HG03039 (cell line): ENCODE measurements around the gene ICAM1.
"Not testable (repeated sequence)": the region's sequence is repeated elsewhere in the genome, so short reads cannot be mapped to it uniquely, and the experiment has no call there.

Source experiments
- ATAC-seq: cut with Tn5 transposase; IDR thresholded peaks from one replicate; pipeline ENCODE4 v1.9.1; 2021; ENCODE audit warnings: mild to moderate bottlenecking, moderate library complexity; ENCODE audit not compliant: unreplicated experiment

ICAM1 gene

DNA sequence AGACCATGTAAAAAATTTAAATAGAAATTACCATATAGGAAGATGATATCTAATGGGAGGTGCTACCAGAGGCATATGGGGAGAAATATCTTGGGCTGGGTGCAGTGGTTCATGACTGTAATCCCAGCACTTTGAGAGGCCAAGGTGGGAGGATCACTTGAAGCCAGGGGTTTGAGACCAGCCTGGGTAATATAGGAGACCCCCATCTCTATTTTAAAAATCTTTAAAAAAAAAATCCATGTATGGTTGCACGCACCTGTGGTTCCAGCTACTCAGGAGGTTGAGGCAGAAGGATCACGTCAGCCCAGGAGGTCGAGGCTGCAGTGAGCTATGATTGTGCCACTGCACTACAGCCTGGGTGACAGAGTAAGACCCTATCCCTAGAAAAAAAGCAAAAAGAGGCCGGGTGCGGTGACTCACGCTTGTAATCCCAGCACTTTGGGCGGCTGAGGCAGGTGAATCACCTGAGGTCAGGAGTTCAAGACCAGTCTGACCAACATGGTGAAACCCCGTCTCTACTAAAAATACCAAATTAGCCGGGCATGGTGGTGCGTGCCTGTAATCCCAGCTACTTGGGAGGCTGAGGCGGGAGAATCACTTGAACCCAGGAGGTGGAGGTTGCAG lies 29.0 kb upstream of the ICAM1 start:
- not testable (repeated sequence) for ATAC-seq

DNA sequence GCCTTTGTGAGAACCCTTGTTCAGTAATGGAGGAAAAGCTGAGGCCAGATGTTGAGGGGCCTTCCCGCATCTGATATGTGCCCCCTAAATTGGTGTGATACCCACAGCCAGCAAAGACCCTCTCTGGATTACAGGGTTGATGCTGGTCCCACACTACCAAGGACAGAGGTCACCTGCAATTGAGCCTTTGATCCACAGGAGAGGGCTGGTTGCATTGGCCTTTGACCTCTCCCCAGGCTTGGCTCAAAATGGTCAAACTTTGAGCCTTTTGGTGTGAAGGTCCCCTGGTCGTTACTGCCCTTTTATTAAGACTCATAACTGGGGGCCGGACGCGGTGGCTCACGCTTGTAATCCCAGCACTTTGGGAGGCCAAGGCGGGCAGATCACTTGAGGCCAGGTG lies 27.3 kb upstream of the ICAM1 start:
- ATAC-seq = no peak

DNA sequence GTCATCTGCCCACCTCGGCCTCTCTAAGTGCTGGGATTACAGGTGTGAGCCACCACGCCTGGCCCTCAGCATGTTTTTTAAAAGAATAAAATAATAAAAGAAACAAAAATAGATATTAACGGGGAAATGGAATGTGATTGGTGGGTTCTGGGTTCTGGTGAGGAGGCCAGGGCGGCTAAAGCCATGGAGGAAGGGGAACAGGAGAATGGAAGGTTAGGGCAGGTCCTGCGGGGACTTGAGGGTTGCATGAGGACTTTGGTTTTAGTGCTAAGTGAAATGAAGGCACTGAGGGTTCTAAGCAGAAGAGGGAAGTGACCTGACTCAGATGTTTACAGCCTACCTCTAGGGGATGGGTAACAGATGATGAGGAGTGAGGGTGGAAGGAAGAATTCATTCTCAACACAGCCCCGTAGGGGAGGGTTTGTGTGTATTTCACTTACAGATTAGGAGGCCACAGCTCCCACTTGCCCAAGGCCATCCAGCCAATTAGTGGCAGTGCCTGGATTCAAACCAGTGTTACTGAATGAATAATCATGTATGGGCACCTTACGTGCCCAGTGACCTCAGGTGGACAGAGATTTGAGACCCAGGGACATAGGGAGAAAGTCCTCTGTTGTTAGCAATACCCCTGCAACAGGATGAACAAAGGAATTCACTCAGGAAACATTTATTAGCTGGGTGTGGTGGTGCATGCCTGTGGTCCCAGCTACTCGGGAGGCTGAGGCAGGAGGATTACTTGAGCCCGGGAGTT lies 25.6 kb upstream of the ICAM1 start:
- no peak for ATAC-seq

DNA sequence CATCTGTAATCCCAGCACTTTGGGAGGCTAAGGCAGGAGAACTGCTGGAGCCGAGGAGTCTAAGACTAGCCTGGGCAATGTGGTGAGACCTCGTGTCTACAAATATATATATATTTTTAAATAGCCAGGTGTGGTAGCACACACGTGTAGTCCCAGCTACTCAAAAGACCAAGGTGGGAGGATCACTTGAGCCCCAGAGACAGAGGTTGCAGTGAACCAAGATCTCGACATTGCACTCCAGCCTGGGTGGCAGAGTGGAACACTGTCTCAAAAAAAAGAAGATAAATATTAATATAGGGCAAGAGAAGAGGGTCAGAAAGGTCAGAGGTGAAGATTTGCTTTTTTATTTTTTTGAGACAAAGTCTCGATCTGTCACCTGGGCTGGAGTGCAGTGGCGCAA lies 24.4 kb upstream of the ICAM1 start:
- ATAC-seq = no peak

DNA sequence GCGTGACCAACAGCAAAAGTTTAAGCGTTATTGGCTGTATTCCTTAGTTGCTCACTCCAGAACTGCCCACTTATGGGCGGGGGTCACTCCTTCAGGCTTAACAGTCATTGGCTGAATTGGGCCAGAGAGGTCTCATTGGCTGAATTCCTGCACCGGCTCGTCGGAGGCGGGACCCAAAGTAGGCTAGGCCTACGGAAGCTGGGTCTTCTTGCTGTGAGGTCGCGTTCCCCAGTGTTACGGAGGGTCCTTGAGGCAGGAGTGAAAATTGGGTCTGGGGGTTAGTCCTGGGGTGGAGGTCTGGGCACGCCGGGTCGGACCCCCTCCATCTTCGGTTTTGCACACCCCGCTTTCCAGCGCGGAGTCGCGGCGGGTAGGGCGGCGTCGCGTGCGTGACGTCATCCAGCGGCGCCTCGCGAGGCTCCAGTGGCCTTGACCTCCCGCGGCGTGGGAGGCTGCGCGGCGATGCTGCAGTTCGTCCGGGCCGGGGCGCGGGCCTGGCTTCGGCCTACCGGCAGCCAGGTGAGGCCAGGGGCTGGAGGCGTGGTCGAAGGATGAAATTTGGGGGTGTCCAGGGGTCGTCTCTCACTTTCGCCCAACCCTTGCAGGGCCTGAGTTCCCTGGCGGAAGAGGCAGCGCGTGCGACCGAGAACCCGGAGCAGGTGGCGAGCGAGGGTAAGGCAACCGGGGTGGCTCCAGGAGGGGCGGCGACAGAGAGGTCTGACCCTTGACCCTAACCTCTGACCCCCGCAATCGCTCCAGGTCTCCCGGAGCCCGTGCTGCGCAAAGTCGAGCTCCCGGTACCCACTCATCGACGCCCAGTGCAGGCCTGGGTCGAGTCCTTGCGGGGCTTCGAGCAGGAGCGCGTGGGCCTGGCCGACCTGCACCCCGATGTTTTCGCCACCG lies 18.9 kb upstream of the ICAM1 start, which contains the start of gene MRPL4:
Gene MRPL4 (plus strand): TSS at position 423 of the 903 bp plus-strand sequence. CDS start 40 bp downstream, at position 463.
- peak; percentile 83 for ATAC-seq

DNA sequence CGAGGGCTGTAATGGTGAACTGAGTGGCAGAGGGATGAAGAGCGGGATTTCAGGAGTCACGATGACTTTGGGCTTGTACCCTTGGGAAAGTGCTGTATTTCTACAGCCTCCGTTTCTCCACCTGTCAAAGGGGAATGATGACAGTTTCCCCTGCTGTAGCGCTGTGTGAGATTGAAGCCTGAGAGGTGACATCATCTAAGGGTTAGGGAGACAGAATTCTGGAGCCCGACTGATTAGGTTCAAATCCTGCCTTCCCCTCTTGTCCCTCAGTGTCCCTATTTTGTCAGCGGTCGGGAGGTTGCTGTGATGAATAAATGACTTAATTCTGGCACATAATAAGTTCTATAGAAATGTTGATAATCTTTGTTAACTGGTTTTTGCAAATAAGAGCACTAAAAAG lies 18.2 kb upstream of the ICAM1 start:
- no peak for ATAC-seq

DNA sequence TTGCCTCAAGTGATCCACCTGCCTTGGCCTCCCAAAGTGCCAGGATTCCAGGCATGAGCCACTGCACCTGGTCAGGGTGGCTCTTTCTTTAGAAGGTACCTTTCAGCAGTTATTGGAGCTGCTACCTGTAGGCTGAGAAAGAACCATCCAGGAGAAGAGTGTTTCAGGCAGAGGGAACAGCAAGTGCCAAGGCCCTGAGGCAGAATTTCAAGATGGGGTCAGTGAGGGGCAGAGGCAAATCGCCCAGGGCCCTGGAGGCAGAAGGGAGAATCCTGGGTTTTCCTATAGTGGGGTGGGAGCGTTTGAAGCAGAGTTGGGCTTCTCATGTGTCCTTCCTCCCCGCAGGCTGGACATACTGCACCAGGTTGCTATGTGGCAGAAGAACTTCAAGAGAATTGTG lies 16.7 kb upstream of the ICAM1 start:
- no peak for ATAC-seq

DNA sequence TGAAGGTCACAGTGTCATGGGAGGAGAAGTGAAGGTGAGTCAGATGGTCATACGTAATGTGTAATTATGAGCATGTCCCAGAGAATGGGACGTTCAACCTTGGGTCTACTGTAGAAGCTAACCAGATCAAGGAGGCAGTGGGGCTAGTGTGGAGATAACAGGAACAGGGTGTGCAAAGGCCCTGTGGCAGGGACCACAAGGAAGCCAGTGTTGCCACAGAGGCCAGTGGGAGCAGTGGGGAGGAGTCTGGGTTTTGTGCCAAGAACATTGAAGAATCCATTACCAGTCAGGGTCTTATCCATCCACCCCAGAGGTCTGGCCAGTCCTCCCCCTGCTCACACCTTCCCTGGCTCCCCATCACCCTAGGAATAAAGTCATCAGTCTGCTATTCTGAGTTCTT lies 15.6 kb upstream of the ICAM1 start:
- ATAC-seq = no peak

DNA sequence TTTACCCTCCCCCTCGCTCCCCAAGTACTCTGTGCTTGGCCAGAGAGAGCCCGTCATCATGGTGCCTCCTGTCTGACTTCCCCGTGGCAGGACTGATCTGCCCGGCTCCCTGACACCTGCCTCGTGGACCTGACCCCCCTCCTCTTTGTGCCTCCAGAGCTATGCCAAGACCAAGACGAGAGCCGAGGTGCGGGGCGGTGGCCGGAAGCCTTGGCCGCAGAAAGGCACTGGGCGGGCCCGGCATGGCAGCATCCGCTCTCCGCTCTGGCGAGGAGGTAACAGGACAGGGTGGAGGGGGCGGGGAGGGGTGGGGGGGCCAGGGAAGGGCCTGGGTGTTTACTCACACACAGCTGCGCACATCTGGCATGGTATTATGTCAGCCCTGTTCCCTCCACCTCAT lies 14.4 kb upstream of the ICAM1 start:
- ATAC-seq = no peak

DNA sequence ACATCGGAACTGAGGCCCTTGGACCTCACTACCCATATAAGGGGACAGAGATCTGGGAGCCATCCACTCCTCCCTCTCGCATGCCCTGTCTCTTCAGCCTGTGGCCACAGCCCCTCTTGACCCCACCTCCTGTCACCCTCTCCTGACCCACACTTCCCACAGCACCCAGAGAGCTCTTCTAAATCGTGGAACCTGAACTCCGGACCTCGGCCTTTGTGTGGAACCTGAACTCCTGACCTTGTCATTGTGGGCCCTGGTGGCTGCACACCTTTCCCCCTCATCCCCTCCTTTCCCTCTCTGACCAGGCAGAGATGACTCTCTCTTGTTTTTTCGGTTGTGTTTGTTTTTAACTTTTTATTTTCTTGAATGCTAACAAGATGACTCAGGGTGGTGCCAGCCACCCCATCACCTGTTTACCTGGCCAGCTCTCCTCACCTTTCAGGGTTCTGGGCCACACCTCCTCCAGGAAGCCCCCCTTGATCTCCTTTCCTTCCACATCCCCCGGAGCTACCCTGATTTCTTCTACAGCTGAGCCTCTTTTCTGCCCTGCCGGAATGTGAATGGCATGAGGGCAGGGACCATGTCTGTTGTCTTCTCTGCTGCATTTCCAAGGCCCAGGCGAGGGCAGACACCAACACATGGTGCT lies 13.8 kb upstream of the ICAM1 start:
- ATAC-seq = no peak

DNA sequence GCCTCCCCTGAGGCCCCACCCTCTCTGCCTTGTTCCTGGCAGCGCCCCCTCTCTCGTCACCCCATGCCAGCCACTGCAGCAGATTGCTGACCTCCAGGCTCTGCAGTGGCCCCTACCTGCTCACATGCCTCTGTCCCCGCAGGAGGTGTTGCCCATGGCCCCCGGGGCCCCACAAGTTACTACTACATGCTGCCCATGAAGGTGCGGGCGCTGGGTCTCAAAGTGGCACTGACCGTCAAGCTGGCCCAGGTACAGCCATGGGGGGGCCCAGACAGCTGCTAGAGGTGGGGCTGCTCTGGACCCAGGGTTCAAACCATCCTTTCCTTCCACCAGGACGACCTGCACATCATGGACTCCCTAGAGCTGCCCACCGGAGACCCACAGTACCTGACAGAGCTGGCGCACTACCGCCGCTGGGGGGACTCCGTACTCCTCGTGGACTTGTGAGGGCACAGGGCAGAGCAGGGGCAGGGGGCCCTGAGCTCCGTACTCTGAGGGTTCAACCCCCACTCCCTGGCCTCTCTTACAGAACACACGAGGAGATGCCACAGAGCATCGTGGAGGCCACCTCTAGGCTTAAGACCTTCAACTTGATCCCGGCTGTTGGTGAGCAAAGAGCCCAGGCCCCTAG lies 12.7 kb upstream of the ICAM1 start:
- no peak for ATAC-seq

DNA sequence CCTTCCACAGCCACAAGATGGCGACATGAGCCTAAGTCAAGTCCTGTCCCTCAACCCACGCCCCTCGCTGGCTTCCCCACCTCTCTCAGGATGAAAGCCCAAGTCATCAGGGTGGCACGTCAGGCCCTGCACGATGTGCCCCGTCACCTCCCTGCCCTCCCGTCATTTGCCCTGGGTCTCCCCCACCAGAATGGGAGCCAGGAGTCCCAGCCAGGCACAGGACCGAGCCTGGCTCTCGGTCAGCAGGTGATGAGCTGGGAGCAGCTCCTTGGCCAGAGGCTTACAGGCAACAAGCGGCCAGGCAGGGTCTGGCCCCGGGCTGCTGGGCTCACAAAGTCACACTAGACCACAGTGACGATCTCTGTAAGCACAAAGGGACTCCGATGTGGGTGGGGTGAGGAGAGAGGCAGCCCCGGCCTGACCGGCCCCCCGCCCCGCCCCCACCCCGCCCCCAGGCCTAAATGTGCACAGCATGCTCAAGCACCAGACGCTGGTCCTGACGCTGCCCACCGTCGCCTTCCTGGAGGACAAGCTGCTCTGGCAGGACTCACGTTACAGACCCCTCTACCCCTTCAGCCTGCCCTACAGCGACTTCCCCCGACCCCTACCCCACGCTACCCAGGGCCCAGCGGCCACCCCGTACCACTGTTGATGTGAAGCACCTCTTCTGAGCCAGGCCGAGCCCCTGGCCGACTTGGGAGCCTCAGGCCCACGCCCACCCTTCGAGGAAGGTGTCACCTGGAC lies 11.6 kb upstream of the ICAM1 start:
- ATAC-seq = no peak

DNA sequence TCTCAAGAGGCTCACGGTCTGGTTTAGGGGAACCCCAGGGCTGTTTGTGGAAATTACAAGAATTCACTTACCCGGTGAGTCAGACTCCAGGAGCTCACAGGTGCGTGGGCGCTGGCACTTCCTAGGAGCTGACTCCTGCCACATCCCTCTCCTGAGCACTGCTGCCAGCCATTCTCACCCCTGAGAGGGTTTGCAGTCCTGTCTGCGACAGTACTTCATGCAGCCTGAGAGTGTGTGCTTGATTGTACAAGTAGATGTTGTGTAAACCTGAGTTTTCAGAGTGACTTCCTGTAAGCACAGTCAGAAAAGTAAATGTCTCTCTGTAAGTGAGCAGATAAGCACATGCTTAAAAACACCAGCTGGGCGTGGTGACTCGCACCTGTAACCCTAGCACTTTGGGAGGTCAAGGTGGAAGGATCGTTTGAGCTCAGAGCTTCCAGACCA lies 10.8 kb upstream of the ICAM1 start:
- ATAC-seq = no peak

DNA sequence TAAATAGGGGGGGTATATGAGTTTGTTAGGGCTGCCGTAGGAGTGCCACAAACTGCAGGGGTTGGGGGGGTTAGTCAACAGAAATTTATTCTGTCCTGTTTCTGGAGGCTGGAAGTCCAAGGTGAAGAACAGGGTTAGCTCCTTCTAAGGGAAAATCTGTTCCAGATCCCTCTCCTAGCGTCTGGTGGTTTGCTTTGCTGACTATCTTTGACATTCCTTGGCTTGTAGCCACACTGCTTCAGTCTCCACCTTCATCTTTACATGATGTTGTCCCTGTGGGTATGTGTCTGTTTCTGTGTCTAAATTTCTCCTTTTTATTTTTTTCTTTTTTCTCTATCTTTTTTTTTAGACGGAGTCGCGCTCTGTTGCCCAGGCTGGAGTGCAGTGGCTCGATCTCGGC lies 8.1 kb upstream of the ICAM1 start:
- ATAC-seq = no peak

DNA sequence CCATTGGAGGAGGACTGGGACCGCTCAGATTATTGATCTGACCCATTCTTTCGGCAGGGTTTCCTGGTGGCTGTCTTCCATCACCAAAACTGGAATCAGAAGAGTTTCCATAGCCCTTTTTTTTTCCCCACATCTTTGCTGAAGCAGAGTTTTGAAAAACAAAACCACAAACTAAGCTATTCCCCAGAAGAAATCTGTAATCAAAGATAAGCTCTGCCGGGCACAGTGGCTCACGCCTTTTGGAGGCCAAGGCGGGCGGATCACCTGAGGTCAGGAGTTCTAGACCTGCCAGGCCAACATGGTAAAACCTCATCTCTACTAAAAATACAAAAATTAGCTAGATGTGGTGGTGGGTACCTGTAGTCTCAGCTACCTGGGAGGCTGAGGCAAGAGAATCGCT lies 4.2 kb upstream of the ICAM1 start:
- ATAC-seq = no peak

DNA sequence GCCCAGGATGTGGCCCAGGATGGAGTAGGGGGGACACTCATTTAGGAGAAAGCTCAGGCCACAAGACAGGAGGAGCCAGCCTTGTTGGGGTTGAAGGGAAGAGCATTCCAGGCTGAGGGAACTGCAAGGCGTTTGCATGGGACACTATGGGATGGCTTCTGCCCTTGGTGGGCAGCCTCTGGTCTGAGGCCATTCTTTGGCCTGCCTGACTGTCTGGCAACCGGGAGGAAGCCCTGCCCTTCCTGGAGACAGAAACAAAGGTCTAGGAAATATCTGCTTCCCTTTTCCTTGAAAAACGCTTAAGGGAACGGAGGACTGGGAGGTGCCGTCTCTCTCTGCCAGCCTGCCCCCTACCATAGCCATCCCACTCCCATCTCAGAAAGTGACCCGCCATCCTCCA lies 2.8 kb upstream of the ICAM1 start:
- no peak for ATAC-seq

DNA sequence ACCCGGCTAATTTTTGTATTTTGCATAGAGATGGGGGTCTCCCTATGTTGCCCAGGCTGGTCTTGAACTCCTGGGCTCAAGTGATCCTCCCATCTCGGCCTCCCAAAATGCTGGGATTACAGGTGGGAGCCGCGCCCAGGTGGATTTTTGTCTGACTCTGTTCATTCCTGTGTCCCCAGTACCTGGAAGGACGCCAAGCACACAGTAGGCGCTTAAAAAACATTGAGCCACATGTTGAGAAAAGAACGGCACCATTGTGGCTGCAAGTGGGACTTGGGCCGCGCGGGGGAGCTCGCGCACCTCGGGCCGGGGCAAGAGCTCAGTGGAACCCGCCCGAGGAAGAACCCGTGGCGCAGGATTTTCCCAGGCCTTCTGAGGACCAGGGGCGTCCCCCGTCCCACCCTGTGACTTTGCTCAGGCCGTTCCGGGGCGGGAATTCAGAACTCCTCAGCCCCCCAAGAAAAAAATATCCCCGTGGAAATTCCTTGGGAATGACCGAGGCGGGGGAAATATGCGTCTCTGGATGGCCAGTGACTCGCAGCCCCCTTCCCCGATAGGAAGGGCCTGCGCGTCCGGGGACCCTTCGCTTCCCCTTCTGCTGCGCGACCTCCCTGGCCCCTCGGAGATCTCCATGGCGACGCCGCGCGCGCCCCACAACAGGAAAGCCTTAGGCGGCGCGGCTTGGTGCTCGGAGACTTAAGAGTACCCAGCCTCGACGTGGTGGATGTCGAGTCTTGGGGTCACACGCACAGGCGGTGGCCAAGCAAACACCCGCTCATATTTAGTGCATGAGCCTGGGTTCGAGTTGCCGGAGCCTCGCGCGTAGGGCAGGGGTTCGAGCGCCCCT lies 1.4 kb upstream of the ICAM1 start:
- no peak for ATAC-seq

DNA sequence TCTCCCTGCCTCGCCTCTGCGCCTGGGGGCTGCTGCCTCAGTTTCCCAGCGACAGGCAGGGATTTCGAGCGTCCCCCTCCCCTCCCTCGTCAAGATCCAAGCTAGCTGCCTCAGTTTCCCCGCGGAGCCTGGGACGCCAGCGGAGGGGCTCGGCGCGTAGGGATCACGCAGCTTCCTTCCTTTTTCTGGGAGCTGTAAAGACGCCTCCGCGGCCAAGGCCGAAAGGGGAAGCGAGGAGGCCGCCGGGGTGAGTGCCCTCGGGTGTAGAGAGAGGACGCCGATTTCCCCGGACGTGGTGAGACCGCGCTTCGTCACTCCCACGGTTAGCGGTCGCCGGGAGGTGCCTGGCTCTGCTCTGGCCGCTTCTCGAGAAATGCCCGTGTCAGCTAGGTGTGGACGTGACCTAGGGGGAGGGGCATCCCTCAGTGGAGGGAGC lies 722 bp upstream of the ICAM1 start:
- no peak for ATAC-seq

DNA sequence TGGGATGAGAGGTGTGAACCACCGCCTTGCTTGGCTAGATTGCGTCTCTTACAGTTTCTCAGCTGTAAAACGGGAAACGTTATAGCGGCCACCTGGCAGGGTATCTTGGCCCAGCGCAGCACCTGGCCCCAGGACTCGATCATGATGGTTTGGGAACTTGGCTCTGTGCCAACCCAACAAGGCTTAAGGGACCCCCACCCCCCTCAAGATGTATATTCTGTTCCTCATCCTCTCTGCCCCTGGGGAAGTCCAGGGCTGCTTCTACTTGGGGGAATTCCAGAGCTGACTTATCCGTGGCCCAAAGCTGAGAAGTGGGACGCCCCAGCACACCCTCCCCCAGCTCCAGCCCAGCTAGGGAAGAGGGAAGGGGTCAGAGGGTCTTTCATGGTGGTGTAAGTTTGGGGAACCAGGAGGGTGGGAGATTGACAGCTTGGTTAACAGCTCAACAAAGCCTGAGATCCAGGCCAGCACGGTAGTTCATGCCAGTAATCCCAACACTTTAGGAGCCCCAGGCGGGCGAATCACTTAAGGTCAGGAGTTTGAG lies 695 bp downstream of the ICAM1 start:
- ATAC-seq = no peak
